GM19455 (cell line): ENCODE results near the gene PRKAG2.

Experiments used
- ATAC-seq: cut with Tn5 transposase; IDR thresholded peaks from one replicate; pipeline ENCODE4 v1.9.1; 2021; ENCODE audit not compliant: unreplicated experiment

PRKAG2 gene

DNA sequence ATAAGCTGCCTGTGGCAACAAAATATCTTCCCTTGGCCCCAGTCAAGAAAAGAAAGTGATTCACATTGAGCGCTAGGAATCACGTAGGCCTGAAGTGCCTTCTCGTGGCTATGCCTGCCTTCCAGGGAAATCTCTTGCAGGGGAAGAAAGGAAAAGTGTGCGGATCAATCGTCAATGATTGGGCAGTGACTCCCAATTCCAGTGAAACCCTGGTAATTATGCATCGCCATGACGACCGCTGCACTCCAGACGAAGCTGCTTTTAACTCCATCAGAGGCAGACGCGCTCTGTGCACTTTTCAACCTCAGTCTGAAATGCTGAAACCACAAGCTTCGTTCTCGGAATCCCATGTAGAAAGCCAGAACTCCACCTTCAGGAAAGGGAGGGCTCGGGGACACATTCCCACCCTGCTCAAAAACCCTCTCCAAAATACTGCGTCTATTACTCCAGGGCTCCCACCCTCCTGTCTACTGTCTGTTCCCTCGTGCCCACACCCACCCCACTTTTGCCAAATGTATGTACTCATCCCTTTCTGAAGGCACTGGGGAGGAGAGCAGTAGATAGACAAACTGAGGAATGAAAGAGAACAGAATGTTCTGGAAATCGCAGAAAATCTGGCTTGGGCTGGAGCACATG is 24.2 kb upstream of the PRKAG2 start:
- ATAC-seq, result no peak

DNA sequence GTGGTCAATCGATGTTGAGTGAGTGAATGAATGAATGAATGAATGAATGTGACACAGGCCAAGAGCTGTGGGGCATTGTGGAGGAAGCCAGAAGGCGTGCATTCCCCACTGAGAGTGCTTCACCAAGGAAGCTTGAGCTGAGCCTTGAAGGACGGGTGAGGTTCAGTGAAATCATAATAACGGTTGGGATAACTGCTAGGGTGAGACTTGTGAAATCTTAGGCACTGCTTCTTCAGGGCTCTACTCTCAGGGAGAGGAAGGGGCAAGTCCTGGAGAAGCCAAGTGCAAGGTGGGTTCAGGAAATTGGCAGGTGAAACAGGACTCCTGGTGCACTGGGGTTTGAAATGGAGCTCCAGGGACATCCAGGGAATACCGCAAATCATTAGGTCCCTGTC is 23.7 kb upstream of the PRKAG2 start:
- no peak for ATAC-seq

DNA sequence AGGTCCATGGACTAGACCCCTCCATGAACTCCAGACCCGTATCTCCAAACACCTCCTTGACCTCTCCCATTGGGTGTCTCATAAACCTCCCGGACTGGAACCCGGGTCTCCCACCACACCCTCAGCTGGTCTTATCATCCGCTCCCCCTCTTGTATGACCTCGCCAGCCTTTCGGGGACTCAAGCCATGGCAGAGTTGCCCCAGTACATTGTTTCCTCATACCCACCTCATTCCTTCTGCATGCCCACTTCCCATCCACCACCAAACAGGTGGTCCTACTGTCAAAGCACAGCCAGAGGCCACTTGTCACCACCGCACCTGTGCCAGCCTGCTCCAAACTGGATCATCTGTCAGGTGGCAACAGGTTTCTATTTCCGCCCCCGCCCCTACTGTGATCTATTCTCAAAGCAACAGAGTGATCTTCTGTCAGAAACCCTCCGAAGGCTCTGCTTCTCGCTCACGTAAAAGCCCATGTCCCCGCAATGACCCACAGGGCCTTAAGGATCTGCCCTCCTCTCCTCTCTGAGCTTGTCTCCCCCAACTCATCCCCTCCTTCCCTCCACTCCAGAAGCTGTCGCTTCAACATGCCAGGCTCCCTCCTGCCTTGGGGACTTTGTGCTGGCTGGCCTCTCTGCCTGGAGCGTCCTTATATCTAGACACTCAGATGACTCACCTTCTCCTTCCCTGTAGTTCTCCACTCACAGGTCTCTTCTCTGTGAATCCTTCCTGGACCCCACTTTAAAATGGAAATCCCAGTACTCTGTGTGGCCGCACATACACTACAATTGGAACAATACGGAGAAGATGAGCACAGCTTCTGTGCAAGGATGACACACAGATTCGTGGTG is 22.8 kb upstream of the PRKAG2 start:
- no peak for ATAC-seq

DNA sequence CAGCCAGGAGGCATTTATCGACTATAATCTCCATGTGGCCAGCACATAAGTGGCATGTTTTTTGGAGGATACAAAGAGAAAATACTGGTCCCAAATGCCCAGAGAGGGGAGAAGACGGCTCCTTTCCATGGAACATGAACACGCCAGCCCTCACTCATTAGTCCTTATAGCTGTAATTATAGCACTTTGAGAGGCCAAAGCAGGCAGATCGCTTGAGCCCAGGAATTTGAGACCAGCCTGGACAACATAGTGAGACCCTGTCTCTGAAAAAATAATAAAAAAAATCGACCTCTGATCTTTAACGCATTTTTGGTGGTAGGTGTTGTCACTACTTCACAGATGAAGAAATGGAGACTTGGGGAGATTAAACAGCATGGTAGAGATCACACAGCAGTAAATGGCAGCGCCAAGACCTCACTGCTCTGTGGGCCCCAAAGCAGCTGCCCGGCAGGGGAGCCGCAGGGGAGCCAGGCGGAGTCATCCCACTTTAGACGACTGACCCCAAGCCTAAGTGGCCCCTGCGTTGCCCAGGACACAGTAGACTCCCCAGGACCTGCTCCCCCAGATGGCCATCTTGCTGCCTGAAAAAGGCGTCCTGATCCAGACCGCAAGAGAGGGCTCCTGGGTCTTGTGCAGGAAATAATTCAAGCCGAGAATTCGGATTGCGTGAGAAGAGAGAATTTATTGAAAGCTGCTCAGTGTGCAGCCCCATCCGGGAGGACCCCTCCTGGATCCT is 21.2 kb upstream of the PRKAG2 start:
- no peak for ATAC-seq

DNA sequence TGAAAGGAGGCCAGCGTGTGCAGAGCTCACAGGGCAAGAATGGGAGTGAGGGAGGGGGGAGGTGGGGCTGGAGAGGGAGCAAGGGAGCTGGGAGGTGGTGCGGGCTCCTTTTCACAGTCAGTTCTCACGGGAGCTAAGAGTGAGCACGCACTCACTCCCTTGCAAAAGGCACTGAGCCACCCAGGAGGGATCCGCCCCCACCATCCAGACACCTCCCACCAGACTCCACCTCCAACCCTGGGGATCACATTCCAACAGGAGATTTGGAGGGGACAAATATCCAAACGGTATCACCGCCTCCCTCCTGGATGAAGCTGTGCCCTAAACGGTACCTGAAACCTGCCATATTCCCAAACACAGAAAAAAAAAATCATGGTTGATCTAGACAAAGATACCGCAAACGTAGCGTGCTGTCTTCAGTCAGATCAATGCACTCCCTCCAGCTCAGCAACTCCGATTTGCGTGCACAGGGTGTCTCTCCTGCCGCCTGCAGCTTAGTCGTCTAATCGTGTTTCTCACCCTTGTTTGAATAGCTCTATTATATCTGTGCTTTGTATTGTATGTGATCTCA is 20.3 kb upstream of the PRKAG2 start:
- no peak for ATAC-seq

DNA sequence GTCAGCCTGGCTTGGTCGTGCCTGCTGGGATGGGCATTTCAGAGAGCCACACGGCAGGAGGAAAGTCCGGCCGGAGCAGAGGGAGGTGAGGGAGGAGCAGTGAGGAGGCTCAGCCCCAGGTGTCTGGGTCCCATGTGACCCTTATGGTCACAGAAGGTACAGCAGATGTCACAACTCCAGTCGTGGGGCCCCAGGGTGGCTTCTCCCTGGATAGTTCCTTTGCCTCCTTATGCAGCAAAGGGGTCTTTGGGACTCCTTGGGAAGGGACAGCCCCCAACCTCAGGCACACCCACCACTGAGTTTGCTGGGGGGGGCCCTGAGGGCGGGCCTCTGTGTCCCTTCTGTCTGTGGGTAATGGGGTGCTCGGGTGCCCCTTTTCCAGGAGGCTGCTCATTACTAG is 19.6 kb upstream of the PRKAG2 start:
- no peak for ATAC-seq

DNA sequence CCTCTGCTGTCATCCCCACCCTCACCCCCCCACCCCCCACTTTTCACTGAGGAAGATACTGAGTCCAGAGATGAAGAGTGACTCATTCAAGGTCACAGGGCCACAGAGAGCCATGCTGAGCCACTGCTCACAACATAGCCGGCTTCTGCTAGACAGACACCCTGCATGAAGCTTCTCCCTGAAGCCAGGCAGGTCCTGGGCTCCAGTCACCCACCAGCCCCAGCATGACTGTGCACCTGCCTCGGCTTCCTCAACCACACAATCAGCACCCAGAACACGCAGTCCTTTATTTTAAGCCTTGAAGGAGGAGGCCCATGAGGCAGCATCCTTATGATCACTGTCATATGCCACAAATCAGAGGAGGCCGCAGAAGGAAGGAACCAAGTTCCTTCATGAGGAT is 19.2 kb upstream of the PRKAG2 start:
- no peak for ATAC-seq

DNA sequence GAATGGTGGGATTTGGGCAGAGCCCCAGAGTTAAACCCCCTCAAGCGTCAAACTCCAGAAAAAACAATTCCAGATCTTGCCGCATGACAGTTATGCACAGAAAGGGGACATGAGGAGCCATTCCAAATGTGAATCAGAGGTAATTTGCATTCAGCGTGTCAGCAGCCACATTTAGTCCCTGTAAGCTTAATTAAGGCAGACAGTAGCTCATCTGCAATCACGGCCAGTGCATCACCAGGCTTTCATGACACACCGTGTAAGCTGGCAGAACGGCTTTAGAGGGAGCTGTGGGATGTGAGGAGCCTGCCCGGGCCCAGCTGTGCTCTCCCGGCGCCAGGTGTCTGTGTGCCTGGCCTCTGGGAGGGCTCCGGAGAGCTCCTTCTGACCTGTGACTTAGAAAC is 18.7 kb upstream of the PRKAG2 start:
- ATAC-seq, result no peak

DNA sequence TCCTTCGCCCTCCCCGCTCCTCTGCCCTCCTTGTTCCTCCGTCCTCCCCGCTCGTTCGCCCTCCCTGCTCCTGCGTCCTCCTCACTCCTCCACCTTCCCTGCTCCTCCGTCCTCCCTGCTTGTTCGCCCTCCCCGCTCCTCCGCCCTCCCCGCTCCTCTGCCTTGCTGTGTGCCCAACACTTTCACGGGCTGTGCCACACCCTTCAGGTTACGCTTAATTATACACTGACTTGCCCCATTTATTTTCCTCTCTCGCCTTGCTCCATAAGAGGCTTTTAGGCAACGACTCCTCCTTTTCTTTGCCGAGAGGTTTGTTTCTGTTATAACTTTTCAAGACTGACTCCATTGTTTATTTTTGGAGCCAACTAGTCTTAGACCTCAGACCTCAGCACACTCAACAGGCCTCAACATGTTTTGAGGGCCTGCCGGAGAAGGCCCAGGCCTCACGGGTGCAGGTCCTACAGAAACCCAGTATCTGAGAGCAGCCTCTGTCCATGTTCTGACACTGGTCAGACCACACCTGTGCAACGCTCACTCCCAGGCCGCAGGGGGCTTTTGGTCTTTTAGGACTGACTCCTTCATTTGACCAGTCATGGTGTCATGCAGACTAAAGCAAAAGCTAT is 18.2 kb upstream of the PRKAG2 start:
- ATAC-seq, result no peak

DNA sequence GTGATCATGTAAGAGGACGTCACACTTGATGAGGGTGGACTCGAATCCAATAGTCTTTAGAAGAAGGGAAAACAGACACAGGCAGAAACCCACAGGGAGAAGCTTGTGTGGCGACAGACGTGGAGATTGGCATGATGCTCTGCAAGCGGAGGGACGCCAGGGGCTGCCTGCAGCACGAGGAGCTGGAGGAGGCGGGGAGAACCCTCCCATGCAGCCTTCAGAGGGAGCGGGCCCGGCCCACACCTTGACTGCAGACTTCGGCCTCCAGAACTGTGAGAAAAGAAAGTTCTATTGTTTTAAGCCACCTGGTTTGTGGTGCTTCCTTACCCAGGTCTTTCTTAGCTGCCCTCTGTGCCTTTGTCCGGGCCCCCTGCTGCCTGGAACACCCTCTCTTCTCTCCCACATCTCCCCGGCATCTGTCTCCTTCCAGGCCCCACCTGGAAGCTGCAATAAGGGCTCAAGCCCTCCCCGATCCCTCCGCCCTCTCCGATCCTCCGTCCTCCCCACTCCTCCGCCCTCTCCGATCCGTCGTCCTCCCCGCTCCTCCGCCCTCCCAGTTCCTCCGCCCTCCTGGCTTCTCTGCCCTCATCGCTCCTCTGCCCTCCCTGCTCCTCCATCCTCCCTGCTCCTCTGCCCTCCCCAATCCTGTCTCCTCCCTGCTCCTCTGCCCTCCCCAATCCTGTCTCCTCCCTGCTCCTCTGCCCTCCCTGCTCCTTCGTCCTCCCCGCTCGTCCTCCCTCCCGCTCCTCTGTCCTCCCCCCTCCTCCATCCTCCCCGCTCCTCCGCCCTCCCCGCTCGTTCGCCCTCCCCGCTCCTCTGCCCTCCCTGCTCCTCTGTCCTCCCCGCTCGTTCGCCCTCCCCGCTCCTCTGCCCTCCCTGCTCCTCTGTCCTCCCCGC is 17.4 kb upstream of the PRKAG2 start:
- ATAC-seq, result no peak

DNA sequence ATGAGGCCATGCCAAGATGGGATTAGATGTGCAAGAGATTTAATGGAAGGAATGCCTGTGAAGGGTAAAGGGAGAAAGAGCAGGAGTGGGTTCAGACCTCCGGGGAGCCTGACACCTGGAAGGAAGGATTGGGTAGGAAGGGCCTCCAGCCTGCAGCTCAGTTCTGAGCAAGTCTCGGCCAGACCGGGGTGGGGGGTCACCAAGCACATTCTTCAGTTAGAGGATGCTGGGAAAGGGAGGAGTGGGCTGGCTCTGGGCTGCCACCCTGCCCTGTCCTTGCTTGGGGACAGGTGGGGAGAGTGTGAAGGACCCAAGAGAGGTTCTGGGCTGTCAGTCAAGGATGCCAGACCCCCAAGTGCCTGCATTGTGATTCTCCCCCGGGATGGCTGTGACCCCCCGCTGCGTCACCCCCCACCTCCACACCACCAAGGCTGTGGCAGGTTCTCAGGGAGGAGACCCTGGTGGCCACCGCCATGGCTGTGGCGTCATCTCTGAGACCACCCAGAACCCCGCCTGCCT is 16.5 kb upstream of the PRKAG2 start:
- ATAC-seq, result no peak

DNA sequence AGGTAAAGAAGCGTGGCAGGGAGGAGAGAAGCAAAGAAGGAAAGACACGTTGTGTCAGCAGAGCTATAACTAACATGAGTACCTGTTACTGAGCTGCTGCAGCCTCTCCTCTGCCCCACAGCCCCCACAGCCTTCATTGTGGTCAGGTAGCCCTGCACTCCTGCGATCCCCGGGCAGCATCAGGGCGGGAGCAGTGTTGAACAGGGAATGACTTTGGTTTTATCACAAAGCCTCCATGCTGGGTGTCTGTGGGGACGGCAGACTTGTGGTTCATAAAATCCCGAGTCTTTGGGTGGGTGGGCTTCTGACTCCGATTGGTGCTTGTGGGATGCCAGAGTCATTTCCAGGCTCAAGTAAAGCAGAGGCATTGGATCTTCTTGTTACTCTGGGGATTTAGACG is 14.8 kb upstream of the PRKAG2 start:
- no peak for ATAC-seq

DNA sequence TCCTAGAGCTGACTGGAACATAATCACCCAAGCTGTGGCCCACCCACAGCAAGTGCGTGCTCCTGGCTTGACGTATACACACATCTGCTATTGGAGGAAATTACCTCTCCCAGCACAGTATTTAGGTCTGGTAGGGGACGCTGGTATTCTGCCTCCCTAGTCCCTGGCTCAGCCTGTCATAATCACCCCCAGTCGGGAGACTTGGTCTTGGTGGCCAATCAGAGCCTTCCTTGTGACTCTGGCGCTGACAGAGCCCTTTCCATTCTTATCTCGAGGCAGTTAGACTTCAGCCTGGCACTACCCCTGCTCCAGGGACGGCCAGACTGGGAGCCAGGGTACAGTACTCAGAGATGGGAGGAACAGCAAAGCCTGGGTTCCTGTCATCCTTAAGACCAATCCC is 14.3 kb upstream of the PRKAG2 start:
- no peak for ATAC-seq

DNA sequence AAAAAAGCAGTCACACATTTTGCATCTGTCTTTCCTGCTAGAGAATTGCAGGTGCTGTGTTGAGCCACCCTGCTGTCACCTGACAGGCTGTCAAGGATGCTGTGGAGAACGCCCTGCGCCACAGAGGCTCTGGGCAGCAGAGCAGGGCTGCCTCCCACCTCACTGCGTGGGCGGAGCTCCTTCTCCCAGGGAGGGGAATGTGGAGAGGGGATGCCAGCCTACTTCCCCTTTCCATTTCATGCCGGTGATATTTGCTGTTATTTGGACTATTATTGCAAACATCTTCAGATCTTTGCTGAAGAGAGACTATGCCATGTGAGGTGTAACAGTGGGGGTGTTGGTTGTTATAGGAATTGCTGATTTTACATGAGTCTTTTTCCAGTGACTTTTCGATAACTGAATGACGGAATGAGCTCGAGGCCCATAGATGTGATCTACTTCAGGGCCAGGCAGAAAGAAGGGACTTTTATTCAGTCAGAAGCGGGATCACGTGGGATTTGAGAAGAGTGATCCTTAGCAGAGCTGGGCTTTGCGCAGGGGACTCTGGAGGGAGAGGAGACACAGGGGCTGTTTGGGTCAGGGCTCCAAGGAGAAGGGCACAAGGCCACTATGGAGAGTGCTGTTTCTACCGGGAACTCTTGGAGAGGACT is 13.6 kb upstream of the PRKAG2 start:
- ATAC-seq, result no peak

DNA sequence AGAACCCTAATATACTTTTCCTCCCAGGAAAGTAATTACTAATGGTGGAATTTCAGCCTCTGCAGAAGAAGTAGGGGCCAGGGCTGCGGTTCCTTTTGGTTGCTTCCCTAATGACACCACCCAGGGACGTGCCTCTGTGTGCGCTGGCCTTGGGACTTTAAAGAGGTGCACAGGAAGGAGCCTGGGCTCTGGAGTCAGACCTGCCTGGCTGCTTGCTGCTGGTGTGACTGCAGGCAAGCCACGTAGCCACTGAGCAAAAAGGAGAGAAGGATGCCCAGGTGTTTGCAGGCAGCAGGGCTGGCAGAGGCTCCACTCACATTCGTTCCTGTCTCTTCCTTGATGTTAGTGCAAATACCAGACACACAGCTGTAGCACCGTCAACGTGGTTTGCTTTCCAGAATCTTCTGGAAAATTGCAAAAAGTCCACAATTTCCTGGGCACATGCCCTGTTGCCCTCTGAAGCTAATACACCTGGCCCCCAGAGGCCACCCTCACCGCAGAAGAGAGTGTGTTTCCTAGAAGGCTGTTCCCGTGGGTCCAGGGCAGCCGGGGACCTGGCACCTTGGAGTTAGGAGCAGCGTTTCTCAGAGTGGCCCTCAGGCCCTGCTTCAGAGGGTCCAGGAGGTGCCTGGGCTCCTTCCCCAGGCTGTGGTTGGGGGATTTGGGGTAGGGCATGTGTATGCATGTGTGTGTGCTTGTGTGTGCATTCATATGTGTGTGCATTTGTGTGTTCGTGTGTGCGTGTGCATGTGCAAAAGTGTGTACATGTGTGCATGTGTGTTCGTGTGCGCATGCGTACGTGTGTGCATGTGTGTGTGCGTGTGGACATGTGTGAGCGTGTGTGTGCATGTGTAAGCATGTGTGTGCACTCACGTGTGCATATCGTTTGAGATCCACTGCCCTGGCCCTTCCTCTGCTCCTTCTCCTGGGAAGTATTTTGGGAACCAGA is 12.8 kb upstream of the PRKAG2 start:
- no peak for ATAC-seq

DNA sequence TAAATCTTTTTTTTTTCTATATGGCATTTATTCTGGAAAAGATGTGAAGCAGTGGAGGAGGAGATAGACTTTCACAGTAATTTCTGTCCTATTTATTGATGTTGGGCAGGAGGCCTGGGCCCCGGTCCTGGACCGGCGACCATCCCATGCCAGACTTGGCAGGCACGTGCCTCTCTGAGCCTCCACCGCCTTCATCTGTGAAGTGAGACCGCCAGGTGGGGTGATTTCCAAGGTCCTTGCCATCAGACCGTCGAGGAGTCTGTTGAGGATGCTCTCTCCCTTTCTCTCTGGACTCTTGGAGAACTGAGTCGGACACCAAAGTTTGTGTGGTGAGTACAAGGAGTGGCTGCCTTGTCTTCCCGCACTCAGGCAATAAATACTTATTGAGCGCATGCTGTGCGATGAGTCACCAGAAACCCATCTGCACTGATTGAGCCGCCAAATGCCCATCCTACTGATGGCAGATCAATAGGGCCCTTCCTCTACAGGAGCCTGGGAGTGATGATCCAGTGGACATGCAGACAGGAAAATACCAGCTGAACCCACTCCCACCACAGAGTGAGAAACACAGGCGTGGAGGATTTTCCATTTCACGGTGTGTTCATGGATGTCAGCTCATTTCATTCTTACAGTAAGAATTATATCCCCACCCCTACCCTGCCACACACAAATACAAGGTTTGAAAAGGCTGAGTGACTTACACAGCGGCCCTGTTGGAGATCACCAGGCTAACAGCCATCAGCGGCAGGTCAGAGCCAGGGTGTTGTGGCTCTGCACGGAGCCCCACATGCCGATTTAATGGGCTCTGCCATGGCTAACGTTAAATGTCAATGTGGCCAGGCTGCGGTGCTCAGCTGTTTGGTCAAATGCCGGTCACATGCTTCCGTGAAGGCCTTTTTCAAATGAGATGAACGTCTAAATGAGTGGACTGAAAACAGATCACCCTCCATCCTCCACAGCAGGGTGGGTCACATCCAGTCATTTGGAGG is 11.5 kb upstream of the PRKAG2 start:
- no peak for ATAC-seq

DNA sequence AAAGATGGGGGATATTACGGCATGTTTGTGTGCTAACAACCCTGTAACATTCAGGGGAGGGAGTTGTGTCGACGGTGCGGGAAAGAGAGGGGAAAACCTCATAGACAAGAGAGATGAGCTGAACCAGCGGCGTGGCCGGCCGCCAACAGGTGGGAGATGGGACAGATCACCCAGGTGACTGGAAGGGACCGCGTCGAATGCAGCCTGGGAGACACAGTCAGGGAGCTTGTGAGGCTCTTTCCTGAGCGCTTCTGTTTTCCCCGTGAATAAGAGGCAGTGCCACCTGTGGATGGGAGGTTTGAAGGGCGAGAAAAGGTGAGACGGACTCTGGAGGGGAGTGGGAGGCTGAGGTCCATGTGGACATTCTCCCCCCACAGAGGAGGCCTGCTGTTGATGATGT is 9.9 kb upstream of the PRKAG2 start:
- ATAC-seq, result no peak
